ENCODE measurements around the gene RIT2.

DNA sequence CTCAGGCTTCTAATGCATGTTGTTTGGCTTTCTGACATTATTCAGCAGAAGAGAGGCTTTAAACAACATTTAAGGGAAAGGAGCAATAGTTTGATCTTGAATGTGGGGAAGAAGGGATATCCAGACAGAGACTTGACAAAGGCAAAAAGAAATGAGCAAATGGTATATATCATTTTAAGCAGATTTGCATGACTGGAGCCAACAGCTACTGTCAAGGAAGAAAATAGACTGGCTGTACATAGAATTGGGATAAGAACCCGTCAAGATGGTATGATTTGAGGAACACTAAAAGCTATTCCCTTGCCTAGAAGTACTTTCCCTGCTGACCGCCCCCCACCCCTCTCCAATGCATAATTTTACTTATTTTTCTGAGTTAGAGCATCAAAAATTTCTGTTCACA, 174.5 kb downstream of the RIT2 start:
- TF ChIP-seq POLR2A (IDR thresholded peaks at IDR 0.05; ENCODE audit: low read depth, low read length) (no peak), MXI1 (IDR thresholded peaks at IDR 0.05; ENCODE audit: borderline replicate concordance, low read depth, low read length) (no peak), BHLHE40 (IDR thresholded peaks at IDR 0.05; ENCODE audit: low read depth, low read length) (no peak), SMC3 (IDR thresholded peaks at IDR 0.05; ENCODE audit: low read depth, low read length) (no peak)
- TF ChIP-seq, protein P1, sequence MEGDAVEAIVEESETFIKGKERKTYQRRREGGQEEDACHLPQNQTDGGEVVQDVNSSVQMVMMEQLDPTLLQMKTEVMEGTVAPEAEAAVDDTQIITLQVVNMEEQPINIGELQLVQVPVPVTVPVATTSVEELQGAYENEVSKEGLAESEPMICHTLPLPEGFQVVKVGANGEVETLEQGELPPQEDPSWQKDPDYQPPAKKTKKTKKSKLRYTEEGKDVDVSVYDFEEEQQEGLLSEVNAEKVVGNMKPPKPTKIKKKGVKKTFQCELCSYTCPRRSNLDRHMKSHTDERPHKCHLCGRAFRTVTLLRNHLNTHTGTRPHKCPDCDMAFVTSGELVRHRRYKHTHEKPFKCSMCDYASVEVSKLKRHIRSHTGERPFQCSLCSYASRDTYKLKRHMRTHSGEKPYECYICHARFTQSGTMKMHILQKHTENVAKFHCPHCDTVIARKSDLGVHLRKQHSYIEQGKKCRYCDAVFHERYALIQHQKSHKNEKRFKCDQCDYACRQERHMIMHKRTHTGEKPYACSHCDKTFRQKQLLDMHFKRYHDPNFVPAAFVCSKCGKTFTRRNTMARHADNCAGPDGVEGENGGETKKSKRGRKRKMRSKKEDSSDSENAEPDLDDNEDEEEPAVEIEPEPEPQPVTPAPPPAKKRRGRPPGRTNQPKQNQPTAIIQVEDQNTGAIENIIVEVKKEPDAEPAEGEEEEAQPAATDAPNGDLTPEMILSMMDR (conservative IDR thresholded peaks at IDR 0.05; ENCODE audit: low read depth, low read length): no peak
